GM21576 (cell line): Measurements from ENCODE around the gene UPK3BL2.
"Not testable (repeated sequence)": the region's sequence is repeated elsewhere in the genome, so short reads cannot be mapped to it uniquely, and the experiment has no call there.

ENCODE experiments used
- ATAC-seq: cut with Tn5 transposase; IDR thresholded peaks from one replicate; pipeline ENCODE4 v1.9.1; 2021; ENCODE audit warnings: mild to moderate bottlenecking, moderate library complexity; ENCODE audit not compliant: unreplicated experiment

UPK3BL2 gene

DNA sequence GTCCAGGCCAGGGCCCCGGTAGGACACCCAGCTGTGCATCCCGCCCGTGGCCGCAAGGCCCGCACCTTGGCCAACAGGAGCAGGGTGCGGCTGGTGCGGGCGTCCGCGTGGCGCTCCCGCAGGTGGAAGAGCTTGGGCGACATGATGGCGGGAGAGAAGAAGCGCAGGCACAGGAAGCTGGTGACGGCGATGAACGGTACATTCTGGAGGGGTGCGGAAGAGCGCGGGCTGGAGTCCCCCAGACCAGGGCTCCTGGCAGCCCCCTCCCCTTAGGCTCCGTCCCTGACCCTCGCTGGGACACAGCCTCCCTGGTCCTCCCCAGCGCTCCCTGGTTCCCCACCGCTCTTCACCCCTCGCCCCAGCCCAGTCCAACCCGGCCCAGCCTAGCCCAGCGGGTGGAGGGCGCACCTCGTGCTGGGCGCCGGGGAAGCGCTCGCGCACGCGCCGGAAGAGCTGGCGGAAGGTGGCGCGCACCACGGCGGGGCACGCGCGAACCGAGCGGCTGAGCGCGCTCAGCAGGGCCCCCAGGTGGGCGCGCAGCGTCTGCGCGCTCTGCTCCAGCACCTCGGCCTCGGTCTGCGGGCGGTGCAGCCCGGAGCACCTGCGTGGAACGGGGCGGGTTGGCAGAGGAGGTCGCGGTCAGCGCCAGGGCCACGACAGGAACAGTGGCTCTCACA, 48.9 kb downstream of the UPK3BL2 start:
- peak; percentile 45 for ATAC-seq

DNA sequence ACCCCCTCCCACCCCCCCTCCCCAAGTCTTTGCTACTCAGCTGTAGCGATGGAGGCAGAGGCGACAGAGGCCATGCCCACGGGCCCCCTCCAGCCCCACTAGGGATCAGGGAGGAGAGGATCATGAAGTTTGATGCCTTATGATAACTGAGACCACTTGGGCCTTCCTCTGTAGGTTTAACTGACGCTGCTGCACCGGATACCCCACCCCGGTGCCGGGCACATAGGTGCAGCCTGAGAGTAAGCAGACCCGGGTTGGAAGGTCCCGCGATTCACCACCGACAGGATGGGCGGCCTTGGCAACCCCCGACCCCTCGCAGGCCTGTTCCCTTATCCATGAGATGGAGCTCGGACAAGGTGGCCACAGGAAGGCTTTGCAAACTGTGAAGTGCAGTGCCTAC, 49.5 kb downstream of the UPK3BL2 start:
- ATAC-seq = not testable (repeated sequence)

- peak; percentile 35 for ATAC-seq
These were observed 50.1 kb downstream of the UPK3BL2 start for GRCh38 chr7:102493220-102493935.

DNA sequence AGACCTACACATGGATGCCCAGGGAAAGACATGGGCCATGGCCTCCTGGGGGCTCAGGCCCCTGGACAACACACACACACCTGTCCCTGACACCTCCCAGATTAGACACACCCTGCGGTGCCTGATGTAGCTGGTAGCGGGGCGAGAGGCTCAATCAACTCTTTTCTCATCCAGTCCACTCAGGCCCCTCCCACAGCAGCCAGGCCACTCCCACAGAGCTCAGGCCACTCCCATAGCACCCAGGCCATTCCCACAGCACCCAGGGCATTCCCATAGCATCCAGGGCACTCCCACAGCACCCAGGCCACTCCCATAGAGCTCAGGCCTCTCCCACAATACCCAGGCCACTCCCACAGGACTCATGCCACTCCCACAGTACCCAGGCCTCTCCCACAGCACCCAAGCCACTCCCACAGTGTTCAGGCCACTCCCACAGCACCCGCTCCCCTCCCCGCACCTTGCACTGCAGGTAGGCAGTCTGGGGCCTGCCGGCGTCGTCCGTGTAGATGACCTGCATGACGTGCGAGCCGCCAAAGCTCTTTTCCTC, 52.9 kb downstream of the UPK3BL2 start:
- peak; percentile 50 for ATAC-seq
